ENCODE measurements around the gene PDE7B.

GRCh38 chr6:135902756-135903331, 51.3 kb downstream of the PDE7B start:
- TF ChIP-seq CTCF (IDR thresholded peaks at IDR 0.05), result no peak
- no peak for TF ChIP-seq EP300 (IDR thresholded peaks at IDR 0.05)
- TF ChIP-seq POLR2A (IDR thresholded peaks at IDR 0.05), result no peak
